Epidermal melanocyte (primary cell): Measurements from ENCODE around the gene RAI14.
"Not testable (repeated sequence)": the region's sequence is repeated elsewhere in the genome, so short reads cannot be mapped to it uniquely, and the experiment has no call there.

ENCODE experiments used
- DNase-seq: peaks from one replicate; pipeline ENCODE4 v3.0.0; 2011; ENCODE audit warnings: low spot score; ENCODE audit not compliant: insufficient read length

Gene RAI14

DNA sequence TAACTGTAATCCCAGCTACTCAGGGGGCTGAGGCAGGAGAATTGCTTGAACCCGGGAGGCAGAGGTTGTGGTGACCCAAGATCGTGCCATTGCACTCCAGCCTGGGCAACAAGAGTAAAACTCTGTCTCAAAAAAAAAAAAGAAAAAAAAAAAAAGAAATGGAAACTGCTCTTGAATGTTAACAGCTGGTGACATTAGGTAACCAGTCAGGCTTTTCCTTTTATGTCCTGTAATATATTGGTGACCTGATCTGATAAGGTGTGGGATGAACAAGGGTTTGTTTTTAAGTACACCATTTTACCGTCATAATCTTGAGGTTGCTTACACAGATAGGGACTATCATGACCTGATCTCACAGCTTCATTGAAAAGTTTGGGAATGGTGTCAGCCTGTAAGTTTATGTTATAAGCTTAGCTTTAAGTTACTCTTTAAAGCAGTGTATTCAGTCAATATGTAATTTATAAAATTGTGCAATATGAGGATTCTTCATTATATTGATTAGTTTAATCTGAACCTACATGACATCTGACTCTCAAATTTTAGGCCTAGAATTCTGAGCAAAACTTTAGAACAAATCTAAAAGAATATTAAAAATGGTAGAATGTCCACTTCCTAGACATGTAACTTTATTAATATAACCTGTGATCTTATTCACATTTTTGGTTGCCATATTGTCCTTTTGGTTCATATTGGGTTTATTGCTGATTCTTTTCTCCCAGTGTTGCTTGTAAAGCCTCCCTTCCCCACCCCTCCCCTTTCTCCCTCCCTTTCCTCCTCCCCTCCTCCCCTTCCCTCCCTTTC, 41.4 kb downstream of the RAI14 start:
- no peak for DNase-seq

DNA sequence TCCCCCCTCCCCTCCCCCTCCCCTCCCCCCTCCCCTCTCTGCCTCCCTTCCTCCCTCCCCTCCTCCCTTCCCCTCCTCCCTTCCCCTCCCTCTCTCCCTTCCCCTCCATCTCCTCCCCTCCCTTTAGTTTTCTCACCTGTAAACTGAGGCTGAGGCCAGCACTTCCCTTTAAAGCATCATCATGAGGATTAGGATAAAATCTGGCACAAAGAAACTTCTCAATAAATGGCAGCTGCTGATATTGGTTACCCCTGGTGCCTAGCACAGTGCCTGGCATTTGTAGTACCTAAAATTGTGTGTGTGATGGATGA, 41.9 kb downstream of the RAI14 start:
- no peak for DNase-seq

DNA sequence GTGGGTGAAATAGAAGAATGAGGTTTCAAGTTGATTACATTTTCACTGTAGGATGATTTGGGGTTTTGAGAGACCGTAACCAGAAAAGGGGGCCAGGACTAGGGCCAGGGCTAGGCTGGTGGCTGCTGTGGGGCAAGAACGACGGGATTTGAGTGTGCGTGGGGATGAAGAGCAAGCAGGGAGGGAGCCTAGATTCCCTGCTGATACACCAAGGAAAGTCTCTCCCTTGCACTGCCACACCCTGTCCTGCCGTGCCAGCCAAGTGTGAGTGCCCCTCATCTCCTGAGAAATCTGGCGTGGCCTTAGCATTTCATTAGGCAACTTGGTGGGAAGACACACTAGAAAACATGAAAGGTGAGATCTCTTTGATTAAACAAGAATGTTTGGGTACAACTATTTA, 42.6 kb downstream of the RAI14 start:
- DNase-seq, result no peak

DNA sequence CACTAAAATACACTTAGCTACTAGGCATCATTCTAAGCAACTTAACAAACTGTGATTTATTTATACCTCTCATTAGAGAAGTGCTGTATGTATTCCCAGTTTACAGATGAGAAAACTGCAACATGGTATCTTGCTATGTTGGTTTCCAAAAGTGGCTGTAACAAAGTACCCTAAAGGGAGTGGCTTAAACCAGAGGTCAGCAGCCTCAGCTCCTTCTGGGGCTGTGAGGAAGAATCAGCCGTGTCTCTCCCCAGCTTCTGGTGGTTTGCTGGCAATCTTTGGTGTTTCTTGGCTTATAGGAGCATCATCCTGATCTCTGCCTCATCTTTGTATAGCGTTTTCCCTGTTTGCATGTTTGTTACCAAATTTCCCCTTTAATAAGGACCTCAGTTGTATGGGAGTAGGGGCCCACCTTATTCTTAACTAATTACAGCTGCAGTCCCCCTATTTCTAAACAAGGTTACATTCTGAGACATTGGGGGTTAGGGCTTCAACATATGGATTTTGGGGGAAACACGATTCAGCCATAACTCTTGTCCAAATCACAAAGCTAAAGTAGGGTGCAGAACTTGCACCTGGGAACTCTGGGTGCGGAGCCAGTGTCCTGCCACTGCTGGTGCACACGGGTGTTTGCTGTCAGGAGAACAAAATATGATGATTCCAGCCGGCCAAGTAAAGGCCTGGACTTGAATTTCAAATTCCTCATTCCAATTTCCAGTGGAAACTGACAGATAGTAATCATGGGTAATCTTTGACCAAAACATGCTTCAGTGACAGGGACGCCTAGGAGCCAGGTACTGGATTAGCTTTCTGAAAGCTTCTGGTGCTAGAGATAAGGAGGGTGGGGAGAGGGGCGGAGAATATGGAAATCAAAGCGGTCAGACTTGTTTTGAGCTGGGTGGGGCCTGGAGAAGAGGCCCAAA, 43.3 kb downstream of the RAI14 start:
- DNase-seq, result no peak

DNA sequence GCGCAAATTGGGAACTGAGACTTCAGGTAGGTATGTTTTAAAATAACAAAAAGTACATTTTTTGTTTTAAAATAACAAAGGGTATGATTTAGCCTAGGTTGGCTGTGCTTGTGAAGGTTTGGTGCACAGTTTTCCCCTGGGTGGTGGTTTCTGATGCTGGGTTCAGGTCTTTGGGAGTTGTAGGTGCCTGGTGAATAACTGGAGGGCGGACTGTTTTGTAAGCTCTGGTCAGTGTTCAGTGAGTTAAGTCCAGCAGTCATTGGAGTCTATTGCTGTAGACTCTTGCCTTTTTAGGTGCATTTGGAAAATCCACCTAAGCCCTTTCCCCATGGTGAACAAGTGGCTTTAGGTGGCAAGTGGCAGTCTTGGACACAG, 43.9 kb downstream of the RAI14 start:
- no peak for DNase-seq

DNA sequence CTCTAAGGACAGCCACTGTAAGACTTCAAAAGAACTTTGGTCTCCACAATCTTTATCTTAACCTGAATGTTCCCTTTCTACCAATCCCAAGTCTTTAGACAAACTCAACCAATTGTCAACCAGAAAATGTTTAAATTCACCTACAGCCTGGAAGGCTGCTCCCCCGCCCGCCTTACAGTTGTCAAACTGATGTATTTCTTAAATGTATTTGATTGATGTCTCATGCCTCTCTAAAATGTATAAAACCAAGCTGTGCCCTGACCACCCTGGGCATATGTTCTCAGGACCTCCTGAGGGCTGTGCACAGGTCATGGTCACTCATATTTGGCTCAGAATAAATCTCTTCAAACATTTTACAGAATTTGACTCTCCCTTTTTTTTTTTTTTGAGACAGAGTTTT, 45.3 kb downstream of the RAI14 start:
- DNase-seq, result not testable (repeated sequence)

DNA sequence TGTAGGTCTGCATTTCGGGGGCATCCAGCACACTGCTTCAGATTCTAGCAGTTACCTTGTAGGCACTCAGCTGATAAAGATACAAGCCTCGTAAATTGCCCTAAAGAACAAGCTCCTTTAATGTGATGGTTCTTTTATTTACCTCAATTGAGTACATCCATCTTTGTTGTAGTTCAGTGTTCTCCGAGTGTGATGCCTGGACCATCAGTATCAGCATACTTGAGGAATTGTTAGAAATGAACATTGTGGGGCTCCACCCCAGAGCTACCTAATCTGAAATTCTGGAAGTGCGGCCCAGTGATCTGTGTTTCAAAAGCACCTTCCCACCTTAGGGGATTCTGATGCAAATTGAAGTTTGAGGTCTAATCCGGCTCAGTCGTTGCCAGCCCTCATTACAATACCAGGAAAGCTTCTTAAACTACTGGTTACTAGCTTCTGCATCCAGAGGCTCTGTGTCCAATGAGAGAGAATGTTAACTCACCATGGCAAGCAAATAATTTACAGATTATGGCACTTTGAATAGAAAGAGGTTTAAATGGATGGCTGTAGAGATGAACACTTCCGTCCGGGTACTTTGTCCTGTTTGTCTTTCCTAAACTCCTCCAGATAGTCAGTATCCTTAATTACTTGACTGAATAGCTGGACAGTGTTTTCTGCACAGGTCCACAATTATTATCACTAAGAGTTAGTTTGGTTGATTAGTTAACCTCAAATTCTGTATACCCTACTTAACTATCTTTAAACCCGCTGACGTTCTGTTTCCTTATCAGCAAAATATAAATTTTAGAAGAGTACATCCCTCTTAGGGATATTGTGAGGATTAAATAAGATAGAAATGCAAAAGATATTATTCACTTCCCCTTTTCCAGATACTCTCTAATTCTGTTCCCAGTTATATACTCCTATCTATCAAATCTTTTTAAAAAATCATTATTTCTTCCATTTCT, 47.9 kb downstream of the RAI14 start:
- DNase-seq, result no peak

DNA sequence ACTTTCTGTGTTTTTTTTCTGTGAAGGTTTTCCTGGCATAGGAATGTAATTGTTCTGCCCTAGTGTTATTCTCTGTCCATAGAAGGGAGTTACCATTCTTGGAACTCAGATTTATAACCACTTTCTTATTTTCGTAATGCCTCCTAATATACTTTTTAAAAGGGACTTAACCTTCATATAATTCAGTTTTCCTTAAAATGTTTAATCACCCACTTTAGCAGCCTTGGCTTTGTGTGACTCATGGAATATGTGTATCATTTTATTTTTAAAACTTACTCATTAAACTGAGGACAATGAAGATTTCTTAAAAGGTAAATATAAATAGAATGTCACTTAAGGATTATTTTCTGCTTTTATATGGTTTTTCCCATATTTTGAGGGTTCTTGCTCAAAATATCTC, 50.0 kb downstream of the RAI14 start:
- DNase-seq, result no peak

DNA sequence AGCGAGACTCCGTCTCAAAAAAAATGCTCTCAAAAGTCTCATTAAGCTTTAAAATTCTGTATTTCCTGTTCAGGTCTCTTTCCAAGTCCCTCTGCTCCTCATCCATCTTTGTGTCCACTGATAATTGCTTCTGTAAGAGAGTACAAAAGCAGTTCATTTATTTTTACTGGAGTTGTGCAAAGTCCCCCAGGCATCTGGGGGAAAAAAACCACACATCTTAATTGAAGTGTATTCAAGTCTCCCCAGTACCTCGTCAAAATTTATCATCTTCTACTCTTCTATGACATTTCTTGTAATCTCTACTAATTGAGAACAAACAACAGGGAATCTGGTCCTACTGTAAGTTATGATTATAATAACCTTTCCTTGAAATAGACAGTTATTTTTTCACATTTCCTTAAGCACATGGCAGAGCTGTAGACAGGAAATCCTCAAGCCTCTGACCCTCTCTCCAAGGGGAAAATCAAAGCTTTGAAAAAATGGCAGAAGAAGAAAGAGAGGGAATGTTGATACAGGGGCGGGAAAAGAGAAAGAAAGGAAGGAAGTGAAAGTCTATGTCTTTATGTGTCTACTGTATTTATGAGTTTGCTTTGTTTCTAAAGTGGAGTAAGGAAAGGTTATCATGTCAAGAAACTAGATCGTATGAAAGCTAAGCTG, 51.5 kb downstream of the RAI14 start:
- DNase-seq, result no peak

DNA sequence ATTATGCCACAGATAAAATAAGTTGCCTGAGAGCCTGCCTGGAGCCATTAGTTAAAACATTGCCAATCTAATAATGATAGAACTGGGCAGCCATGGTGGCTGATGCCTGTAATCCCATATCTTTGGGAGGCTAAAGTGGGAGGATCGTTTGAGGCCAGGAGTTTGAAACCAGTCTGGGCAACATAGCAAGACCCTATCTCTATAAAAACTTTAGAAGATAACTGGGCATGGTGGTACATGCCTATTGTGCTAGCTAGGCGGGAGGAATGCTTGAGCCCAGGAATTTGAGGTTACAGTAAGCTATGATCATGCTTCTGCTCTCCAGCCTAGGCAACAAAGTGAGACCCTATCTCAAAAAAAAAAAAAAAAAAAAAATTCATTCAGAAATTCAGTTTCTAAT, 52.6 kb downstream of the RAI14 start:
- DNase-seq, result no peak

DNA sequence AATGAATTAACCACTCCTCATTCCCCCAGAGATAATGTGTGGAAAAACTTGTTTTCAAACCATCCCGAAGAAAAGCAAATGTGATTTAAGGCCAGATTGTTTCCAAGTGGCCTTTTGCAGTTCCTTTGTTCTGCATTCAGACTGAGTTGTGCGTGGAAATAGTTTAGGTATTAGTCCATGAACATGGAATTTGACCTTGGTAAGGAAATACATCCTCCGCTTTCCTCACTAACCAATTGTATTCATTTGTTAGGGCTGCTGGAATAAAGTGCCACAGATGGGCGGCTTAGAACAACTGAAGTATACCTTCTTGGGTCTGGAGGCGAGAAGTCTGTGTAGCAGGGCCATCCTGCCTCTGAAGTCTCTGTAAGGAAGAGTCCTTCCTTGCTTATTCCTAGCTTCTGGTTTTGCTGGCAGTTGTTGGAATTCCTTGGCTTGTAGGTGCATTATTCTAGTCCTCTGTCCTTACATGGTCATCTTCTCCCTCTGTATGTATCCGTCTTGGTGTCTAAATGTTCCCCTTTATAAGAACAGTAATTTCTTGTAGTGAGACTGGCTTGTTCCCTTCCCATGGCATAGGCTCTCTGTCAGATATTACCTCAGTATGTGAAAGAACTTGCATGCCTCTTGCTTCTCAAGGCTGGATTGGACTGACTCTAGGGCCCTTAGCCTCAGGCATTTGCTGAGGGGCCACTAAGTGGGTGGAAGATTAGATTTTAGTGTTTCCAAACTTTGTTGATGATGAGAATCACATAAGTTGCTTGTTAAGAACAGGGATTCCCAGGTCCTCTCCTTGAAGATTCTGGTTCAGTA, 53.9 kb downstream of the RAI14 start:
- DNase-seq, result no peak

DNA sequence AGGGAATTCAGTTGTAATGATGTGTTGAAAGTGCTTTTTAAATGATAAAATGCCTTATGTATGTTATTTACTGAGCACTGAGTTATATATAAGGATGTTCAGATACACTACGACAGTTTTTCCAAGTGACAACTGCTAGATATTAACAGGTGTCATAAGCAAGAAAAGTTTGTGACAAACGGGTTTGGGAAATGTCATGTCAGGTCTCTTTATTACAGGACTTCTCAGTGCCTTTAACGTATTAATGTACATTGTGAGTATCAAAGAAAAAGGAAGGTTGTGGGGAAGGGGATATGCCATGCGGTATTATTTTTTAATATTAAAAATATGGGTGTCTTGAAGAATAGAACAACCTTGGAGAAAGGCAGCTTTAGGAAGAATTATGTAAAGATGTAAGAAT, 56.4 kb downstream of the RAI14 start:
- no peak for DNase-seq

DNA sequence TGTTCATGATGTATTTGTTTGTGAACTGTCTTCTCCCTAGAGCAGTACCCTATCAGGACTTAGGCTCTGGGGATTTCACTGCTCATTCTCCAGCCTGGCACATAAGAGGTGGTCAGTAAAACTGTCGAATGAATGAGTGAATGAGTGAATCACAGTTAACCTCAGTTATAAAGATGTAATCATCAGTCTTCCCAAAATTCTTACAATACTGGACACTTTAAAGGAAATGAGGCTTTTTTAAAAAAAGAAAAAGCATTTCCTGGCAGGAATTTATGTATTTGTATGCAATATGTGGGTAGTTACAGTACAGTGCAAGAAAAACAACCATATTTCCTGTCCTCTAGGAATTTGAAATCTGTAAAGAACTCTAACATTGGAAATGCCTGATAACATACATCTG, 59.6 kb downstream of the RAI14 start:
- DNase-seq, result no peak

DNA sequence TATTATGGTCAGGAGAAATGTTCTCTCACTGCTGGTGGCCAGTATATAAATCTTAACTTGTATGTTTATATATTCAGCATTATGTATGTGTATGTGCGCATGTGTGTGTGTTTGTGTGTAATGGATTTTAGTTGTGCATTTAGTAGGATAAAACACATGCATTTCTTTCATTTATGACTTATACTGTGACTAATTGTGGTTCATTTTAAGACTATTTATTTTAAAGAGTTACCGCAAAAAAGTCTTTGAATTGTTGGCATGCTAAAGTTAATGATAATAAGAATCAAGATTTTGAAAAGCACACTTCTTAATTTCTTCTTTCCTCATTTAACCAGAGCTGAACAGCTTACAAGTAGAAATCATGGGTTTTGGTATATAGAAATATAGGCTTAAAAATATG, 60.9 kb downstream of the RAI14 start:
- no peak for DNase-seq

DNA sequence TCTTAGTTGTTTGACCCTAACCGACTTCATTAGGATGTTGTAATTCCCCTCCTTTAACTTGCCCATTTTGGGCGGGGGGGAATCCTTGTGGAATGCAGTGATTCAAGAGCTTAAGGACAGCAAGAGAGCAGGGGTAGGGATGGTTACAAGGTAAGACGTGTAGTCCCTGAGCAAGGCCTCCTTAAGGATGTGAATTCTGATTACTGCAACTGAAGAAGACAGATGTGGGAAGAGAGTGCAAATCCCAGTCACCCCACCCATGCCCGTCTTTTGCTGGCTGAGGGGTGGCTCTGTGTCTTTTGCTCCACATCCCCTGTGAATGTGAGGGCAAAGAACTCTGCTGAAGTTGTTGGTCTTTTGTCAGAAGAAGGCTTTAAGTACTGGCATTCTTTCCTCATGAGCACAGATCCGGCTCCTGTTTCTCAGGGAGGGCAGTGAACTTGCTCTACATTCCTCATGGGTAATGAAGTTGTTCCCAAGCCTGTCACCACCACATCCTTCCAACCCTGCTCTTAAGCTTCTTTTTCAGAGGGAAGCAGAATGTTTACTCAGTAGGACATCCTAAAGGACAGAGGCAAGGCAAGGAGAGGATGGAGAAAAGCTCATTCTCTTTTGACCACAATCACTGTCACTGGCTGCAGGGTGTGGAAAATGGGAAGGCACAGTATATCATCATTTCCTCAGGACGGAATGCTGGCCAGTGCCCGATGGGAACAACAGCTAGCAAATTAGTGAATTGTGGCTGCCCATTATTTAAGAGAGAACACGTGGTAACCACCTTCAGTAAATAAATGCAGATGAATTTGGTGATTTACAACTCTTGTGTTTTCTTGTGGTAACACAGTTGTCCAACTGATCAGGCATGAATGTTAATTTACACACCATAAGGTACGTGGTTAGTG, 61.5 kb downstream of the RAI14 start:
- no peak for DNase-seq

DNA sequence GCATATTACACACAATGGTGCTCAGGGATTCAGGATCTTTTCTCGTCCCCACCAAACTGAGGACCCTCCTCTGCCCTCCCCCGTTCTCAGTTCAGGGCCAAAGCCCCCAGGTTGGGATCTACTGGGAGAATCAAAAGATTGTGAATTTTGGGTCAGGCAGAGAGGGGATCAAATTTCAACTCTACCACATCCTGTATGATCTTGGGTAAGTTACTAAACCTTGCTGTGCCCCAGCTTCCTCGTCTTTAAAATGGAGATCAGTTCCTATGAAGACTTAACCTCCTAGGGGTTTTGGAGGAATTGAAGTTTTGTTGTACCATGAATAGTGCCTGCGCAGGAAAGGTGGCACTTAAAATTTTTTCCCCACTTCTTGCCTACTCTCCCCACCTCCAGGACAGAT, 62.4 kb downstream of the RAI14 start:
- DNase-seq, result no peak

DNA sequence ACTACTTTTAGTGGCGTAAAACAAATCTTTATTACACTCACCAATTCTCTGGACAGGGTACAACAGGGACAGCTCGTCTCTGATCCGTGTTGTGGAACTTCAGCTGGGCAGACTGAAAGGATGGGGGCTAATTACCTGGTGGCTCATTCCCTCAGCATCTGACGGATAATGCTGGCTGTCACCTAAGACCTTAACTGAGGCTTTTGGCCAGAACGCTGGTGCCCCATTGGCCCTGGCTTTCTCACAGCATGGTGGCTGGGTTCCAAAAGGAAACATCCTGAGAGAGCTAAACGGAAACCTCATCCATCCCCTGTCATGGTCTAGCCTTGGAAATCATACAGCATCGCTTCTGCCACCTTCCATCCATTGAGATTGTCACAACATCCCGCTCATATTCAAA, 62.9 kb downstream of the RAI14 start:
- DNase-seq, result no peak

DNA sequence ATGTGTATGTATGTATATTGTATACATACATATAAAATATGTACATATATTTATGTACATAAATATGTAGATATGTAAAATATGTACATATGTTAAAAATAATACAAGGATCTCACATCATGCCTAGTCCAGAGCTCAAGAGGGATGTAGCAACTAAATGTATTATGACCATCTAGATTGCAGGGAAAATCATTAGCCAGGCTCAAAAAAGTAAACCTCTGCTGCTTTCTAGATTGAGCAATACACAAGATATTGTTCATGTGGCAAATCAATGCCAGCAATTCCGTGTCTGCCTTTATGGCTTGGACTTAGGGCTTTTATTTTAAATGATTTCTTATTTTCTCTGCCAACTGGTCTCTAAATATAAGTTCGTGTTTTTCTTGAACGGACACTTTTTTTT, 65.2 kb downstream of the RAI14 start:
- DNase-seq, result no peak

DNA sequence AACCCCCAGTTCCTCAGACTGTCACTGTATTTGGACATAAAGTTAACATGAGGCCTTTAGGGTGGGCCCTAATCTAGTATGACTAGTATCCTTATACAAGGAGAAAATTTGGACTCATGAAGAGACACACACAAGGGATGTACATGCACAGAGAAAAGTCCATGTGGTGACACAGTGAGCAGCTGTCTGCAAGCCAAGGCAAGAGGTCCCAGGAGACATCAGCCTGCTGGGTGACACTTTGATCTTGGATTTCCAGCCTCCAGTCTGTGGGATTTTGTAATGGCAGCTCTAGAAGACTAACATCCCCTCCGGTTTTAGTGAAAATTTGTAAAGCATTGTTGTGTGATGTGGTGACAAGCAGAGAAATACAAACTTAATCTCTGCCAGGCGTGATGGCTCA, 66.1 kb downstream of the RAI14 start:
- DNase-seq, result no peak
